ENCODE measurements around the gene SUFU.

DNA sequence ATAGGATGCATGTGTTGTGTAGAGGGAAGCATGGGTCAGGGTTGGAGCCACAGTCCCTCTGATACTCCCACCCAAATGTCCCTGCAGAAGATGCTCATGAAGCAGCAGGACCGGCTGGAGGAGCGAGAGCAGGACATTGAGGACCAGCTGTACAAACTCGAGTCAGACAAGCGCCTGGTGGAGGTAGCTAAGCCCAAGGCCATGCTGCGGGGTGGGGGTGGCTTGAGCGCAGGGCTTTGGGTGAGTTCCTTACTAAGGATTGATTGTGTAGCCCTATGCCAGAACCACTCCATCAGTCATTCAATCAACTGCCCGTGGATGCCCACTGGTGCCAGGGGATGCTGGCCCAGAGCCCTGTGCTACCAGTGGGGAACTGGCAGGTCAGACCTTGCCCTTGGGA, 150.8 kb downstream of the SUFU start:
- no peak for TF ChIP-seq EZH2phosphoT487 (IDR thresholded peaks at IDR 0.05; ENCODE audit: low read depth)
- TF ChIP-seq, protein P1, sequence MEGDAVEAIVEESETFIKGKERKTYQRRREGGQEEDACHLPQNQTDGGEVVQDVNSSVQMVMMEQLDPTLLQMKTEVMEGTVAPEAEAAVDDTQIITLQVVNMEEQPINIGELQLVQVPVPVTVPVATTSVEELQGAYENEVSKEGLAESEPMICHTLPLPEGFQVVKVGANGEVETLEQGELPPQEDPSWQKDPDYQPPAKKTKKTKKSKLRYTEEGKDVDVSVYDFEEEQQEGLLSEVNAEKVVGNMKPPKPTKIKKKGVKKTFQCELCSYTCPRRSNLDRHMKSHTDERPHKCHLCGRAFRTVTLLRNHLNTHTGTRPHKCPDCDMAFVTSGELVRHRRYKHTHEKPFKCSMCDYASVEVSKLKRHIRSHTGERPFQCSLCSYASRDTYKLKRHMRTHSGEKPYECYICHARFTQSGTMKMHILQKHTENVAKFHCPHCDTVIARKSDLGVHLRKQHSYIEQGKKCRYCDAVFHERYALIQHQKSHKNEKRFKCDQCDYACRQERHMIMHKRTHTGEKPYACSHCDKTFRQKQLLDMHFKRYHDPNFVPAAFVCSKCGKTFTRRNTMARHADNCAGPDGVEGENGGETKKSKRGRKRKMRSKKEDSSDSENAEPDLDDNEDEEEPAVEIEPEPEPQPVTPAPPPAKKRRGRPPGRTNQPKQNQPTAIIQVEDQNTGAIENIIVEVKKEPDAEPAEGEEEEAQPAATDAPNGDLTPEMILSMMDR (IDR thresholded peaks at IDR 0.05; ENCODE audit: low read depth, low read length) = no peak
